MM.1S (cell line): ENCODE data around the gene MMP11.

ENCODE experiments used
- DNase-seq: peaks from one replicate; pipeline ENCODE4 v3.0.0-alpha.2; 2015
- H2AFZ ChIP-seq: fragments of 300-600 bp; sonication (generic); 2 replicates; pipeline ENCODE4 v1.6.0; 2016; ENCODE audit warnings: antibody characterized with exemption, low read length
- H3F3A ChIP-seq: fragments of 300-600 bp; sonication (generic); 2 replicates; pipeline ENCODE4 v1.6.1; 2016; ENCODE audit warnings: mild to moderate bottlenecking, antibody characterized with exemption, low read length, moderate library complexity, mixed read lengths; ENCODE audit not compliant: insufficient read depth
- H3K27ac ChIP-seq: fragments of 300-600 bp; sonication (generic); 2 replicates; pipeline ENCODE4 v1.5.1; 2016; ENCODE audit warnings: mild to moderate bottlenecking, low read length
- H3K27me3 ChIP-seq: fragments of 300-600 bp; sonication (generic); replicated peaks from 2 replicates; pipeline ENCODE4 v1.6.0; 2016; ENCODE audit warnings: low read length; ENCODE audit not compliant: insufficient read depth
- H3K36me3 ChIP-seq: fragments of 300-600 bp; sonication (generic); replicated peaks from 2 replicates; pipeline ENCODE4 v1.6.1; 2016; ENCODE audit warnings: mild to moderate bottlenecking, low read length, mixed read lengths; ENCODE audit not compliant: insufficient read depth
- H3K4me1 ChIP-seq: fragments of 300-600 bp; sonication (generic); 2 replicates; pipeline ENCODE4 v1.6.1; 2016; ENCODE audit warnings: low read length, mixed read lengths
- H3K4me2 ChIP-seq: fragments of 300-600 bp; sonication (generic); 2 replicates; pipeline ENCODE4 v1.6.0; 2016; ENCODE audit warnings: low read depth, low read length
- H3K4me3 ChIP-seq: fragments of 300-600 bp; sonication (generic); 2 replicates; pipeline ENCODE4 v1.5.1; 2016; ENCODE audit warnings: low read length, mixed read lengths
- H3K79me2 ChIP-seq: fragments of 300-600 bp; sonication (generic); 2 replicates; pipeline ENCODE4 v1.6.1; 2016; ENCODE audit warnings: mixed run types, low read length, mixed read lengths
- H3K9ac ChIP-seq: fragments of 300-600 bp; sonication (generic); 2 replicates; pipeline ENCODE4 v1.6.1; 2016; ENCODE audit warnings: low read length, mixed read lengths
- H3K9me2 ChIP-seq: fragments of 300-600 bp; sonication (generic); replicated peaks from 2 replicates; pipeline ENCODE4 v1.6.1; 2016; ENCODE audit warnings: mild to moderate bottlenecking, low read length, mixed read lengths; ENCODE audit not compliant: insufficient read depth
- H3K9me3 ChIP-seq: fragments of 300-600 bp; sonication (generic); replicated peaks from 2 replicates; pipeline ENCODE4 v1.6.1; 2016; ENCODE audit warnings: mild to moderate bottlenecking, low read length, mixed read lengths; ENCODE audit not compliant: insufficient read depth
- H4K20me1 ChIP-seq: fragments of 300-600 bp; sonication (generic); 2 replicates; pipeline ENCODE4 v1.6.1; 2016; ENCODE audit warnings: mild to moderate bottlenecking, low read length, moderate library complexity, mixed read lengths; ENCODE audit not compliant: insufficient read depth
- EZH2 ChIP-seq: fragments of 300-600 bp; sonication (generic); optimal IDR thresholded peaks from 2 replicates; pipeline ENCODE3; 2017; ENCODE audit warnings: low read depth, mild to moderate bottlenecking, antibody characterized with exemption, low read length, mixed read lengths
- EZH2phosphoT487 ChIP-seq: fragments of 300-600 bp; sonication (generic); IDR thresholded peaks from 2 replicates; pipeline ENCODE4 v1.6.1; 2018; ENCODE audit warnings: antibody characterized with exemption, low read length
- TF ChIP-seq, protein P1 (sequence below): fragments of 300-600 bp; sonication (generic); IDR thresholded peaks from 2 replicates; pipeline ENCODE4 v1.5.1; 2016; ENCODE audit warnings: antibody characterized with exemption, low read length, mixed read lengths

The MMP11 gene

DNA sequence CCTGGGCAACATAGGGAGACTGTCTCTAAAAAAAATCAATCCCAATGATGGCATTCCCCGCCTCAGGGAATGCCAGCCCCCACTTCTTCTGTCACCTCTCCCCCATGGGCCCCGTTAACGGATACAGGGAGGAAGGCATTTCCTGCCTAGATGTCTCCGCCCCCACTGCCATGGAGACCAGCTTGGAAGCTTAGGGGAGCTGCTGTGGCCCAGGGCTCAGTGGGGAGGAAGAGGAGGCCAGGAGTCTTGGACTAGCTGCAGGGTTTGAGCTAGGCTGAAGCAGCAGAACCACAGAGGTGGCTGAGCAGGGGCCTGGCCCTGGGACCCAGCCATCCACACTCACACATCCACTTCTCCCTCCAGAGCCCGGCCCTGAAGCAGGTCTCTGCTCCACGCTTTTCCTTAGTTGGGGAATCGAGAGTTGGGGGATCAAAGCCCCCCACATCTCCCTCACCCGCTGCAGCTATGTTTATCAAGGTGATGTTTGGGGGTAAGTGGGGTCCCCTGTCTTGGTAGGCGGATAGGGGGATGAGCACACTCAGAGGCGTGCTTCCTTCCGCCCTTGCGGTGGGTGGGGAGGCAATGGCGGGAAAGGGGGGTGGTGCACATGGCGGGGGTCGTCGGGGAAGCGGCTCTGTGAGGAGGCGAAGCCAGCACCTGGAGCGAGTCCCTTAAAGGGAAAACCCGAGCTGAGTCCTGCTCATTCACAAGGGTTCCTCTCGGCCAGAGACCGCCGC lies 9.6 kb upstream of the MMP11 start, which contains the start of gene C22orf15:
C22orf15 (plus strand) TSS at position 149 of the 737 bp plus-strand sequence; CDS start at position 466, 317 bp downstream.
- no peaks in the 10 kb centered on the region for H3K36me3 ChIP-seq
- H3K27me3 ChIP-seq: no peaks in the 10 kb centered on the region
- no peak within 1 kb of the TSS for H3K4me2 ChIP-seq
- H3K4me3 ChIP-seq: no peak within 1 kb of the TSS
- DNase-seq: no peak
- no peak within 1 kb of the TSS for H2AFZ ChIP-seq
- H3K27ac ChIP-seq: no peak within 1 kb of the TSS
- no peaks in the 10 kb centered on the region for H3K4me1 ChIP-seq
- no peak within 1 kb of the TSS for H3K9ac ChIP-seq
- H3K79me2 ChIP-seq: peaks cover 32% of the 10 kb centered on the region
- H3F3A ChIP-seq: no peaks in the 10 kb centered on the region; the same call in 1 of the 2 replicates
- H3K9me2 ChIP-seq: no peaks in the 10 kb centered on the region
- TF ChIP-seq, protein P1, sequence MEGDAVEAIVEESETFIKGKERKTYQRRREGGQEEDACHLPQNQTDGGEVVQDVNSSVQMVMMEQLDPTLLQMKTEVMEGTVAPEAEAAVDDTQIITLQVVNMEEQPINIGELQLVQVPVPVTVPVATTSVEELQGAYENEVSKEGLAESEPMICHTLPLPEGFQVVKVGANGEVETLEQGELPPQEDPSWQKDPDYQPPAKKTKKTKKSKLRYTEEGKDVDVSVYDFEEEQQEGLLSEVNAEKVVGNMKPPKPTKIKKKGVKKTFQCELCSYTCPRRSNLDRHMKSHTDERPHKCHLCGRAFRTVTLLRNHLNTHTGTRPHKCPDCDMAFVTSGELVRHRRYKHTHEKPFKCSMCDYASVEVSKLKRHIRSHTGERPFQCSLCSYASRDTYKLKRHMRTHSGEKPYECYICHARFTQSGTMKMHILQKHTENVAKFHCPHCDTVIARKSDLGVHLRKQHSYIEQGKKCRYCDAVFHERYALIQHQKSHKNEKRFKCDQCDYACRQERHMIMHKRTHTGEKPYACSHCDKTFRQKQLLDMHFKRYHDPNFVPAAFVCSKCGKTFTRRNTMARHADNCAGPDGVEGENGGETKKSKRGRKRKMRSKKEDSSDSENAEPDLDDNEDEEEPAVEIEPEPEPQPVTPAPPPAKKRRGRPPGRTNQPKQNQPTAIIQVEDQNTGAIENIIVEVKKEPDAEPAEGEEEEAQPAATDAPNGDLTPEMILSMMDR: no peak
- no peak for TF ChIP-seq EZH2
- no peak for TF ChIP-seq EZH2phosphoT487
- H4K20me1 ChIP-seq: peaks cover 6% of the 10 kb centered on the region; the same call in 1 of the 2 replicates
- H3K9me3 ChIP-seq: no peaks in the 10 kb centered on the region

DNA sequence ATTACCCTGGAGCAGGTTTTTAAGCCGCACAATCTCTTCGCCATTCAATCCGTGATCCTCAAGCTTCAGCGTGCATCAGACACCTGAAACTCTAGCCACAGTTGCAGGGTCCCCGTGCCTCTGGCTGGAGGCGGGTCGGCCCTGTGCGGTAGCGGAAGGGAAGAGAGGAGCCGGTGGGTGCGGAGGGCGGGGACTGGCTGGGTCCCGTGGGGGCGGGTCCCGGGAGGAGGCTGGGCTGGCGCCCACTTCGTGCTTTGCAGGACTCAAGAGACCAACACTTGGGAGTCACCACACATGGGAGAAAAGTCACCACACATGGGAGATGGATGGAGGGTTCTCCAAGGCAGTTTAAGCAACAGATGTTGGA lies 9.1 kb upstream of the MMP11 start:
- Histone ChIP-seq H3K9me2 (no peaks in the 10 kb centered on the region), H3K27me3 (no peaks in the 10 kb centered on the region), H3K9ac (no peak overlapping the region), H3K9me3 (no peaks in the 10 kb centered on the region), H2AFZ (no peak overlapping the region), H3K79me2 (peaks cover 34% of the 10 kb centered on the region), H3K4me3 (no peak overlapping the region), H3K36me3 (no peaks in the 10 kb centered on the region), H3K4me2 (no peak overlapping the region), H3K27ac (no peak overlapping the region), H4K20me1 (peaks cover 6% of the 10 kb centered on the region; the same call in 1 of the 2 replicates), H3F3A (no peaks in the 10 kb centered on the region; the same call in 1 of the 2 replicates), H3K4me1 (no peaks in the 10 kb centered on the region)
- TF ChIP-seq EZH2 (no peak), EZH2phosphoT487 (no peak)
- TF ChIP-seq, protein P1: no peak
- DNase-seq: no peak

DNA sequence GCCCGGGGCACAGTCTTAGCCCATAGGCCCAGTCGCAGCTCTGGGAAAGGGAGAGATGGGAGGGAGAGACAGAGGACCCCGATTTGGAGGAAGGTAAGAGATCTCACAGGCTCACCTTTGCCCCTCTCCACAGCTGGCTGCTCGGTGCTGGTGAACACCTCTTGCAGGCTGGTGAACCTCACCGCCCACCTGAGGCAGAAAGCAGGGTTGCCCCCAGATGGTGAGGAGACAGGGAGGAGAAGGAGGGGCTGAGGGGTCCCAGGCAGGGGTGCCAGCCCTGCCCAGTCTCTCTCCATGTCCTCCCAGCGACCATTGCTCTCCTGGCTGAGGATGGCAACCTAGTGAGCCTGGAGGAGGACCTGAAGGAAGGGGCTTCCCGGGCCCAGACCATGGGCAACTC lies 8.7 kb upstream of the MMP11 start:
- Histone ChIP-seq H3K27me3 (no peaks in the 10 kb centered on the region), H2AFZ (no peak overlapping the region), H3K36me3 (no peaks in the 10 kb centered on the region), H3K4me3 (no peak overlapping the region), H3F3A (no peaks in the 10 kb centered on the region; the same call in 1 of the 2 replicates), H3K27ac (no peak overlapping the region), H3K4me1 (no peaks in the 10 kb centered on the region), H3K4me2 (no peak overlapping the region), H3K9me2 (no peaks in the 10 kb centered on the region), H3K9ac (no peak overlapping the region), H3K79me2 (peaks cover 34% of the 10 kb centered on the region), H4K20me1 (peaks cover 6% of the 10 kb centered on the region; the same call in 1 of the 2 replicates), H3K9me3 (no peaks in the 10 kb centered on the region)
- DNase-seq: no peak
- TF ChIP-seq, protein P1: no peak
- TF ChIP-seq EZH2: no peak
- no peak for TF ChIP-seq EZH2phosphoT487
